Measurements from ENCODE around the gene FADS1.

The FADS1 gene

GRCh38 chr11:61765550-61766253 lies 51.1 kb downstream of the FADS1 start:
- TF ChIP-seq RARB (CRISPR knock-in tag; IDR thresholded peaks at IDR 0.05) (no peak), TSHZ2 (CRISPR knock-in tag; IDR thresholded peaks at IDR 0.05) (no peak)
- ATAC-seq, result no peak

- TF ChIP-seq GLIS3 (CRISPR knock-in tag; IDR thresholded peaks at IDR 0.05) (no peak), POU6F1 (CRISPR knock-in tag; IDR thresholded peaks at IDR 0.05; ENCODE audit: borderline replicate concordance, low read depth) (no peak), TOX (CRISPR knock-in tag; IDR thresholded peaks at IDR 0.05; ENCODE audit: borderline replicate concordance) (no peak), TCF4 (CRISPR knock-in tag; IDR thresholded peaks at IDR 0.05; ENCODE audit: borderline replicate concordance) (no peak), CSRNP3 (CRISPR knock-in tag; IDR thresholded peaks at IDR 0.05) (no peak)
- ATAC-seq, result peak; percentile 29; the same call in 1 of the 3 replicates
Measured at GRCh38 chr11:61764606-61765260, 52.1 kb downstream of the FADS1 start.

GRCh38 chr11:61763930-61764605 lies 52.7 kb downstream of the FADS1 start:
- no peak for ATAC-seq
- TF ChIP-seq ZC3H10 (CRISPR knock-in tag; IDR thresholded peaks at IDR 0.05), result no peak

- TF ChIP-seq ZC3H10 (CRISPR knock-in tag; IDR thresholded peaks at IDR 0.05) (no peak), TCF4 (CRISPR knock-in tag; IDR thresholded peaks at IDR 0.05; ENCODE audit: borderline replicate concordance) (peak; percentile 26; the same call in 1 of the 2 replicates)
- ATAC-seq, result no peak
Measured at GRCh38 chr11:61762798-61763197, 54.0 kb downstream of the FADS1 start.

GRCh38 chr11:61762223-61762615 lies 54.6 kb downstream of the FADS1 start:
- no peak for ATAC-seq

GRCh38 chr11:61761440-61762222 lies 55.2 kb downstream of the FADS1 start:
- TF ChIP-seq RARB (CRISPR knock-in tag; IDR thresholded peaks at IDR 0.05) (no peak), POU6F1 (CRISPR knock-in tag; IDR thresholded peaks at IDR 0.05; ENCODE audit: borderline replicate concordance, low read depth) (no peak), CSRNP3 (CRISPR knock-in tag; IDR thresholded peaks at IDR 0.05) (no peak), ARNTL (CRISPR knock-in tag; IDR thresholded peaks at IDR 0.05; ENCODE audit: borderline replicate concordance, low read depth) (no peak), TOX (CRISPR knock-in tag; IDR thresholded peaks at IDR 0.05; ENCODE audit: borderline replicate concordance) (no peak), ZNF8 (CRISPR knock-in tag; IDR thresholded peaks at IDR 0.05) (no peak), OSR1 (CRISPR knock-in tag; IDR thresholded peaks at IDR 0.05) (no peak), CREB5 (CRISPR knock-in tag; IDR thresholded peaks at IDR 0.05; ENCODE audit: low read depth) (no peak)
- no peak for ATAC-seq

More at GRCh38 chr11:61762223-61762615, 54.6 kb downstream of the FADS1 start:
- TF ChIP-seq ISL1 (CRISPR knock-in tag; IDR thresholded peaks at IDR 0.05) (no peak), ESRRG (CRISPR knock-in tag; IDR thresholded peaks at IDR 0.05) (no peak), PPARA (CRISPR knock-in tag; IDR thresholded peaks at IDR 0.05; ENCODE audit: borderline replicate concordance) (no peak), TOX (CRISPR knock-in tag; IDR thresholded peaks at IDR 0.05; ENCODE audit: borderline replicate concordance) (no peak), OSR1 (CRISPR knock-in tag; IDR thresholded peaks at IDR 0.05) (no peak), ZFP3 (CRISPR knock-in tag; IDR thresholded peaks at IDR 0.05) (no peak), ZNF8 (CRISPR knock-in tag; IDR thresholded peaks at IDR 0.05) (no peak)

Data from SK-N-SH treated with all-trans-retinoic acid at 6 μM for 48 hours (cell line).